ENCODE measurements around the gene CBX5. TPM values are rescaled to one million over a fixed set of nuclear protein-coding genes. Genes with fewer than 3 reads are reported as not detected.

Gene CBX5
- polyA plus RNA-seq, 1 of the 3 experiments (the other 2 are of a cell fraction), result 11.6 TPM

- no peak for TF ChIP-seq CTCF (IDR thresholded peaks at IDR 0.05)
- no peak for TF ChIP-seq MXI1 (IDR thresholded peaks at IDR 0.05; ENCODE audit: low read depth, low read length)
- no peak for TF ChIP-seq JUND (IDR thresholded peaks at IDR 0.05)
Measured at GRCh38 chr12:54273981-54274380, 5.9 kb downstream of the CBX5 start (continued).

GRCh38 chr12:54272214-54272613 lies 7.7 kb downstream of the CBX5 start:
- no peaks in the 10 kb centered on the region for H3K9me3 ChIP-seq
- no peak overlapping the region for H3K4me2 ChIP-seq
- no peak overlapping the region for H2AFZ ChIP-seq (ENCODE audit: low read depth)
- H3K4me3 ChIP-seq (ENCODE audit: low read depth in 2 of 2, low read length in 1 of 2), result no peak overlapping the region
- POLR2A ChIA-PET, result interaction anchor here (2.9 kb wide), 1 partner anchor 8 kb away, joined by 9 read pairs; the partner anchor contains the start of genes CBX5 and HNRNPA1
- no peak overlapping the region for H3K9ac ChIP-seq
- peaks cover 14 to 25% of the 10 kb centered on the region in 2 experiments for H3K36me3 ChIP-seq (replicated peaks in 1 of 2; ENCODE audit: control insufficient read depth in 1 of 2, insufficient read depth in 2 of 2, low read length in 1 of 2)
- peaks cover 99% of the 10 kb centered on the region for H3K79me2 ChIP-seq (ENCODE audit: insufficient read depth)
- H4K20me1 ChIP-seq (ENCODE audit: insufficient read depth), result no peaks in the 10 kb centered on the region
- no peaks in the 10 kb centered on the region for H3K9me2 ChIP-seq
- CTCF ChIA-PET, result interaction anchor here (1.0 to 1.6 kb wide), 6 partner anchors 9 to 107 kb away, joined by 3 to 5 read pairs (median 4); no protein-coding TSS in a partner anchor
- WGBS (ENCODE audit: low lambda C conversion rate), result 58% methylated on average over 1 of the region's 1 CpG
- H3K4me1 ChIP-seq (ENCODE audit: control insufficient read depth in 1 of 2, insufficient read depth in 2 of 2, low read depth in 1 of 2, low read length in 1 of 2), result peaks cover 0 to 6% of the 10 kb centered on the region in 2 experiments; a peak in 1 of 4 replicates
- H3K27ac ChIP-seq (ENCODE audit: low read depth in 2 of 2, low read length in 1 of 2), result peak overlapping the region in 1 of 2 experiments; percentile 9; a peak in 1 of 4 replicates
- no peaks in the 10 kb centered on the region for H3K27me3 ChIP-seq (ENCODE audit: insufficient read depth)
- TF ChIP-seq, protein P1, sequence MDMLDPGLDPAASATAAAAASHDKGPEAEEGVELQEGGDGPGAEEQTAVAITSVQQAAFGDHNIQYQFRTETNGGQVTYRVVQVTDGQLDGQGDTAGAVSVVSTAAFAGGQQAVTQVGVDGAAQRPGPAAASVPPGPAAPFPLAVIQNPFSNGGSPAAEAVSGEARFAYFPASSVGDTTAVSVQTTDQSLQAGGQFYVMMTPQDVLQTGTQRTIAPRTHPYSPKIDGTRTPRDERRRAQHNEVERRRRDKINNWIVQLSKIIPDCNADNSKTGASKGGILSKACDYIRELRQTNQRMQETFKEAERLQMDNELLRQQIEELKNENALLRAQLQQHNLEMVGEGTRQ (IDR thresholded peaks at IDR 0.05; ENCODE audit: borderline replicate concordance, low read depth, low read length), result no peak
- TF ChIP-seq JUND (IDR thresholded peaks at IDR 0.05), result no peak
- no peak for TF ChIP-seq RCOR1 (IDR thresholded peaks at IDR 0.05; ENCODE audit: low read length)
- TF ChIP-seq, protein P2, sequence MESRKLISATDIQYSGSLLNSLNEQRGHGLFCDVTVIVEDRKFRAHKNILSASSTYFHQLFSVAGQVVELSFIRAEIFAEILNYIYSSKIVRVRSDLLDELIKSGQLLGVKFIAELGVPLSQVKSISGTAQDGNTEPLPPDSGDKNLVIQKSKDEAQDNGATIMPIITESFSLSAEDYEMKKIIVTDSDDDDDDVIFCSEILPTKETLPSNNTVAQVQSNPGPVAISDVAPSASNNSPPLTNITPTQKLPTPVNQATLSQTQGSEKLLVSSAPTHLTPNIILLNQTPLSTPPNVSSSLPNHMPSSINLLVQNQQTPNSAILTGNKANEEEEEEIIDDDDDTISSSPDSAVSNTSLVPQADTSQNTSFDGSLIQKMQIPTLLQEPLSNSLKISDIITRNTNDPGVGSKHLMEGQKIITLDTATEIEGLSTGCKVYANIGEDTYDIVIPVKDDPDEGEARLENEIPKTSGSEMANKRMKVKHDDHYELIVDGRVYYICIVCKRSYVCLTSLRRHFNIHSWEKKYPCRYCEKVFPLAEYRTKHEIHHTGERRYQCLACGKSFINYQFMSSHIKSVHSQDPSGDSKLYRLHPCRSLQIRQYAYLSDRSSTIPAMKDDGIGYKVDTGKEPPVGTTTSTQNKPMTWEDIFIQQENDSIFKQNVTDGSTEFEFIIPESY (IDR thresholded peaks at IDR 0.05; ENCODE audit: borderline replicate concordance, low read depth), result no peak
- no peak for DNase-seq
- H3F3A ChIP-seq (replicated peaks; ENCODE audit: insufficient read depth), result peaks cover 13% of the 10 kb centered on the region

DNA sequence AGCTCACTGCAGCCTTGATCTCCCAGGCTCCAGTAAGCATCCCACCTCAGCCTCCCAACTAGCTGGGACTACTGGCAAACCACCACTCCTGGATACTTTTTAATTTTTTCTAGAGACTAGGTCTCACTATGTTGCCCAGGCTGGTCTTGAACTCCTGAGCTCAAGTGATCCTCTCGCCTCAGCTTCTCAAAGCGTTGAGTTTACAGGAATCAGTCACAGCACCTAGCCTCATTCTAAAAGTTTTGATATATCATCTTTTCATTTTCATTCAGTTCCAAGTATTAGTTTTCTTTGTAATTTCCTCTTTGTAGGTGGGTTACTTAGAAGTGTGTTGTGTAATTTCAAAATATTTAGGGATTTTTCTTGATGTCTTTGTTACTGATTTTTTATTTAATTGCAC lies 9.6 kb downstream of the CBX5 start:
- H3K9ac ChIP-seq, result no peak overlapping the region
- H3K36me3 ChIP-seq (replicated peaks in 1 of 2; ENCODE audit: control insufficient read depth in 1 of 2, insufficient read depth in 2 of 2, low read length in 1 of 2), result peaks cover 14 to 25% of the 10 kb centered on the region in 2 experiments
- no peaks in the 10 kb centered on the region for H3K9me3 ChIP-seq
- ChIA-PET POLR2A (interaction anchor here (2.9 kb wide), 1 partner anchor 10 kb away, joined by 9 read pairs; the partner anchor contains the start of genes CBX5 and HNRNPA1), CTCF (interaction anchor here (1.1 to 1.5 kb wide), 3 partner anchors 18 to 109 kb away, joined by 3 to 5 read pairs (median 3); no protein-coding TSS in a partner anchor)
- H3K4me3 ChIP-seq (ENCODE audit: low read depth in 2 of 2, low read length in 1 of 2), result no peak overlapping the region
- H2AFZ ChIP-seq (ENCODE audit: low read depth), result no peak overlapping the region
- 100% methylated on average over 2 of the region's 2 CpGs for WGBS (ENCODE audit: low lambda C conversion rate)
- no peak for TF ChIP-seq REST (IDR thresholded peaks at IDR 0.05; ENCODE audit: low read depth, low read length)
- TF ChIP-seq TEAD4 (IDR thresholded peaks at IDR 0.05; ENCODE audit: borderline replicate concordance, insufficient read depth), result no peak
- no peak for TF ChIP-seq TAF1 (IDR thresholded peaks at IDR 0.05; ENCODE audit: borderline replicate concordance, low read depth, low read length)
- TF ChIP-seq USF1 (IDR thresholded peaks at IDR 0.05; ENCODE audit: borderline replicate concordance, low read depth), result no peak
- TF ChIP-seq FOSL2 (IDR thresholded peaks at IDR 0.05; ENCODE audit: borderline replicate concordance, low read depth), result no peak
- TF ChIP-seq MXI1 (IDR thresholded peaks at IDR 0.05; ENCODE audit: low read depth, low read length), result no peak
- TF ChIP-seq, protein P1 (IDR thresholded peaks at IDR 0.05; ENCODE audit: borderline replicate concordance, low read depth, low read length), result no peak
- no peak overlapping the region for H3K27ac ChIP-seq (ENCODE audit: low read depth in 2 of 2, low read length in 1 of 2)
- H3K27me3 ChIP-seq (ENCODE audit: insufficient read depth), result no peaks in the 10 kb centered on the region
- H4K20me1 ChIP-seq (ENCODE audit: insufficient read depth), result no peaks in the 10 kb centered on the region
- no peak for DNase-seq
- no peaks in the 10 kb centered on the region for H3K9me2 ChIP-seq
- H3K4me1 ChIP-seq (ENCODE audit: control insufficient read depth in 1 of 2, insufficient read depth in 2 of 2, low read depth in 1 of 2, low read length in 1 of 2), result peaks cover 0 to 4% of the 10 kb centered on the region in 2 experiments; a peak in 1 of 4 replicates
- peaks cover 99% of the 10 kb centered on the region for H3K79me2 ChIP-seq (ENCODE audit: insufficient read depth)
- no peak overlapping the region for H3K4me2 ChIP-seq
- H3F3A ChIP-seq (replicated peaks; ENCODE audit: insufficient read depth), result peaks cover 9% of the 10 kb centered on the region

All from SK-N-SH (cell line).